ENCODE measurements around the gene SH3GL1.

DNA sequence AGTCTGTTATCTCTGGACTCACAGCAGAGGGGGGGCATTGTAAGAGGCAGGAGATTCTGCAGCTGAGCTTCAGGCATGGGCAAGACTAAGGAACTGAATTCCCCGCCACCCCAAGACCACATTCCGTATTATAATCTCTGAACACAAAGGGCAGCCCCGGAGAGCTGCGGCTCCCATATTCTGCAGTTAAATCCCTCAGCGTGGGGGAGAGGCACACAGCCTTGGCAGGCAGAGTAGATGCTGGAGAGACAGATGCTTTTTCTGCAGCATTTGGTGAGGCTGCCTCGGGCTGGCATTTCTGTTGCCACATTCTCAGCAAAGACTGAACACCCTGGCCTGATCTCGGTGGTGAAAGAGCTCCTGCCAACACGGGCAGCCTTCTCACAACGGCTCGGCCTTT is 15.0 kb upstream of the SH3GL1 start:
- TF ChIP-seq CTCF (IDR thresholded peaks at IDR 0.05) (no peak), POLR2A (IDR thresholded peaks at IDR 0.05) (no peak)
